HepG2 (cell line): Measurements from ENCODE around the gene MOV10L1. TPM values are rescaled to one million over a fixed set of nuclear protein-coding genes. Genes with fewer than 3 reads are reported as not detected.

Source experiments
- ATAC-seq: fragments of 200-7000 bp; cut with Tn5 transposase; 3 replicates; pipeline ENCODE4 v1.9.1; 2020; ENCODE audit warnings: mild to moderate bottlenecking, moderate library complexity
- BruUV-seq: library from RNA; stranded (reverse); fragments of 400-500 nt; replicated peaks from 2 replicates; lab custom pipeline; 2021; lab: Mats Ljungman, UMichigan
- CTCF ChIA-PET: fragments of 300-600 bp; formaldehyde crosslinking; extraction: SDS; loops from one replicate; lab custom pipeline; 2021; ENCODE audit warnings: low total read pairs, inconsistent platforms, low intra/inter-chr PET ratio; lab: Yijun Ruan, JAX
- POLR2A ChIA-PET: fragments of 350-600 bp; sonication (Branson Sonifier 250); formaldehyde crosslinking; loops from one replicate; lab custom pipeline; 2020; ENCODE audit warnings: antibody characterized with exemption, inconsistent platforms; lab: Yijun Ruan, JAX
- DNase-seq: peaks from one replicate; pipeline ENCODE4 v3.0.0-alpha.2; 2015; ENCODE audit warnings: low spot score
- FAIRE-seq: peaks from 3 replicates; lab custom pipeline; 2011; peaks lifted over from hg19 to GRCh38; lab: Jason Lieb, UNC
- H2AFZ ChIP-seq: one replicate; pipeline ENCODE4 v1.6.1; 2011; ENCODE audit warnings: low read length, inconsistent platforms
- H3K27ac ChIP-seq: fragments of 300-600 bp; 3 replicates; pipeline ENCODE4 v1.8.0; 2011; ENCODE audit warnings: mixed run types, mild to moderate bottlenecking, mixed read lengths, low read length, inconsistent platforms; ENCODE audit not compliant: insufficient read depth; ENCODE audit errors: extremely low read length
- H3K27me3 ChIP-seq, 2 experiments: fragments of 200-600 bp in 1 of 2; 2 replicates in 1 of 2; 3 replicates in 1 of 2; pipeline versions ENCODE4 v1.6.0 to v1.8.0; 2011; ENCODE audit warnings: low read length in 2 of 2, mild to moderate bottlenecking in 2 of 2, moderate library complexity in 2 of 2, inconsistent platforms in 1 of 2; ENCODE audit not compliant: insufficient read depth in 2 of 2, control insufficient read depth in 1 of 2
- H3K36me3 ChIP-seq, 2 experiments: fragments of 200-600 bp in 1 of 2; replicated peaks in 1 of 2; 2 replicates in 1 of 2; 3 replicates in 1 of 2; pipeline versions ENCODE4 v1.5.1 to v1.8.0; 2011; ENCODE audit warnings: low read length in 2 of 2, inconsistent platforms in 1 of 2; ENCODE audit not compliant: insufficient read depth in 2 of 2, control insufficient read depth in 1 of 2
- H3K4me1 ChIP-seq: 2 replicates; pipeline ENCODE4 v1.5.1; 2012; ENCODE audit warnings: low read length, inconsistent platforms; ENCODE audit not compliant: insufficient read depth
- H3K4me2 ChIP-seq: 2 replicates; pipeline ENCODE4 v1.6.0; 2011; ENCODE audit warnings: low read depth, low read length, inconsistent platforms
- H3K4me3 ChIP-seq, 3 experiments: fragments of 200-600 bp in 1 of 3; sonication (generic), shearing (Covaris generic) in 1 of 3; replicated peaks in 1 of 3; 2 replicates each; pipeline ENCODE4 v1.5.1; 2011 to 2016; ENCODE audit warnings: low read length in 3 of 3, inconsistent platforms in 2 of 3, low read depth in 2 of 3, mild to moderate bottlenecking in 2 of 3, control low read depth in 1 of 3, mixed read lengths in 1 of 3; ENCODE audit not compliant: insufficient read depth in 1 of 3
- H3K79me2 ChIP-seq: one replicate; pipeline ENCODE4 v1.6.1; 2011; ENCODE audit warnings: low read length, inconsistent platforms; ENCODE audit not compliant: insufficient read depth
- H3K9ac ChIP-seq: 2 replicates; pipeline ENCODE4 v1.6.0; 2011; ENCODE audit warnings: mild to moderate bottlenecking, low read depth, low read length, inconsistent platforms; ENCODE audit not compliant: insufficient read depth
- H3K9me3 ChIP-seq: 2 replicates; pipeline ENCODE4 v1.5.1; 2012; ENCODE audit warnings: mild to moderate bottlenecking, low read length
- H4K20me1 ChIP-seq: 2 replicates; pipeline ENCODE4 v1.6.0; 2011; ENCODE audit warnings: inconsistent platforms, mild to moderate bottlenecking, low read length, moderate library complexity; ENCODE audit not compliant: insufficient read depth
- ARID3A ChIP-seq: IDR thresholded peaks from 2 replicates; pipeline ENCODE4 v1.6.1; 2012; ENCODE audit warnings: low read depth, low read length, improper control_type of control experiment
- BRCA1 ChIP-seq: sonication (generic); formaldehyde crosslinking; IDR thresholded peaks from 2 replicates; pipeline ENCODE4 v1.4.0; 2020; ENCODE audit warnings: missing genetic modification reagents
- CBX5 ChIP-seq: sonication (generic); formaldehyde crosslinking; IDR thresholded peaks from 2 replicates; pipeline ENCODE4 v1.4.0; 2020; ENCODE audit warnings: missing genetic modification reagents, borderline replicate concordance
- CREBL2 ChIP-seq: sonication (generic); formaldehyde crosslinking; IDR thresholded peaks from 2 replicates; pipeline ENCODE4 v1.8.1; 2023; ENCODE audit warnings: missing genetic modification reagents, mild to moderate bottlenecking, borderline replicate concordance
- DNMT1 ChIP-seq: sonication (generic); formaldehyde crosslinking; IDR thresholded peaks from 2 replicates; pipeline ENCODE4 v1.5.1; 2020; ENCODE audit warnings: mild to moderate bottlenecking, missing genetic modification reagents
- KLF6 ChIP-seq: IDR thresholded peaks from 2 replicates; pipeline ENCODE4 v1.8.0; 2016; ENCODE audit warnings: missing biosample characterization, missing genetic modification reagents
- MED1 ChIP-seq: sonication (generic); formaldehyde crosslinking; IDR thresholded peaks from 2 replicates; pipeline ENCODE4 v1.4.0; 2020; ENCODE audit warnings: missing genetic modification reagents
- MTF1 ChIP-seq: sonication (generic); formaldehyde crosslinking; IDR thresholded peaks from 2 replicates; pipeline ENCODE4 v1.5.0; 2020; ENCODE audit warnings: missing genetic modification reagents
- MZF1 ChIP-seq: sonication (generic); formaldehyde crosslinking; IDR thresholded peaks from 2 replicates; pipeline ENCODE4 v1.8.1; 2023; ENCODE audit warnings: mild to moderate bottlenecking, missing genetic modification reagents, borderline replicate concordance
- NCOA5 ChIP-seq: sonication (generic); formaldehyde crosslinking; IDR thresholded peaks from 2 replicates; pipeline ENCODE4 v1.4.0; 2020; ENCODE audit warnings: missing genetic modification reagents
- PITX1 ChIP-seq: sonication (generic); formaldehyde crosslinking; IDR thresholded peaks from 2 replicates; pipeline ENCODE4 v1.5.1; 2020; ENCODE audit warnings: mild to moderate bottlenecking, missing genetic modification reagents
- SKI ChIP-seq: fragments of 450-650 bp; IDR thresholded peaks from one replicate; pipeline ENCODE4 v1.6.1; 2018; ENCODE audit warnings: mild to moderate bottlenecking; ENCODE audit not compliant: partially characterized antibody
- TAF15 ChIP-seq: fragments of 200-400 bp; formaldehyde crosslinking; IDR thresholded peaks from one replicate; pipeline ENCODE4 v1.6.1; 2018; ENCODE audit warnings: mild to moderate bottlenecking, low read depth, low read length; ENCODE audit not compliant: poor library complexity, severe bottlenecking
- XRCC5 ChIP-seq: fragments of 200-400 bp; formaldehyde crosslinking; optimal IDR thresholded peaks from 2 replicates; pipeline ENCODE3; 2017; ENCODE audit warnings: mild to moderate bottlenecking, low read length
- ZBTB14 ChIP-seq: sonication (generic); formaldehyde crosslinking; IDR thresholded peaks from 2 replicates; pipeline ENCODE4 v1.4.0; 2020; ENCODE audit warnings: missing genetic modification reagents
- ZNF629 ChIP-seq: sonication (generic); formaldehyde crosslinking; conservative IDR thresholded peaks from 2 replicates; pipeline ENCODE4 v1.5.0; 2020; ENCODE audit warnings: missing genetic modification reagents
- ZNF678 ChIP-seq: sonication (generic); formaldehyde crosslinking; IDR thresholded peaks from 2 replicates; pipeline ENCODE4 v1.4.0; 2020; ENCODE audit warnings: mild to moderate bottlenecking, missing genetic modification reagents
- WGBS: methylation state at CpG from one replicate; pipeline ENCODE4 v1.1.6; 2017; ENCODE audit warnings: low lambda C conversion rate; 5-methylcytosine and 5-hydroxymethylcytosine counted together
- in situ Hi-C: cut with HindIII; loops from 2 replicates; pipeline ENCODE4 v1.10.0; 2017; ENCODE audit warnings: low pct_unique_long_range_greater_than_20kb; ENCODE audit not compliant: extremely low pct_ligation_motif_present
- intact Hi-C: fragments of 100-400 bp; cut with micrococcal nuclease; formaldehyde crosslinking; loops from one replicate; pipeline ENCODE4 v1.10.0; 2022; ENCODE audit not compliant: unreplicated experiment
- polyA plus RNA-seq, 8 experiments: library from polyadenylated mRNA; depleted of rRNA in 3 of 8; stranded (reverse) in 7 of 8; unstranded in 1 of 8; fragments of >200 nt; fragmentation: Illumina TruSeq in 4 of 8; extraction: Trizol in 4 of 8; gene quantifications; 2 replicates each; pipeline versions ENCODE4 v1.2.1 to v1.2.3, GENCODE V29; 2011 to 2016; ENCODE audit warnings: low read depth in 4 of 8, missing spikeins in 1 of 8, mixed read lengths in 1 of 8; ENCODE audit not compliant: insufficient read depth in 1 of 8
- total RNA-seq, 5 experiments: library from RNA; depleted of rRNA; stranded (reverse); fragments of >200 nt; fragmentation: Illumina TruSeq; extraction: Trizol; gene quantifications; 2 replicates each; pipeline ENCODE4 v1.2.3, GENCODE V29; 2016; ENCODE audit warnings: low read depth in 1 of 5

Gene MOV10L1
- total and polyA plus RNA-seq, 2 of the 13 experiments (the other 11 are each of a cell fraction or from before 2014, with no cell fraction given) = 0.11 to 0.12 TPM

GRCh38 chr22:50107529-50107928, 17.7 kb downstream of the MOV10L1 start:
- in situ Hi-C loops = no loop called here
- no peak overlapping the region for H2AFZ ChIP-seq
- H3K79me2 ChIP-seq = no peaks in the 10 kb centered on the region
- CTCF ChIA-PET = no interaction called here
- no peak overlapping the region for H3K4me3 ChIP-seq
- no peak overlapping the region for H3K27ac ChIP-seq
- FAIRE-seq (no peak), DNase-seq (no peak), ATAC-seq (no peak)
- no peaks in the 10 kb centered on the region for H4K20me1 ChIP-seq
- TF ChIP-seq MED1 (no peak), XRCC5 (no peak), DNMT1 (no peak), NCOA5 (CRISPR knock-in tag) (no peak), SKI (no peak), TAF15 (no peak), PITX1 (no peak), ZNF678 (CRISPR knock-in tag) (no peak), BRCA1 (CRISPR knock-in tag) (no peak), ZBTB14 (CRISPR knock-in tag) (no peak), ARID3A (no peak), CREBL2 (no peak), MZF1 (CRISPR knock-in tag) (no peak), KLF6 (CRISPR knock-in tag) (no peak), MTF1 (no peak), CBX5 (CRISPR knock-in tag) (no peak), ZNF629 (CRISPR knock-in tag) (no peak)
- H3K9me3 ChIP-seq = no peaks in the 10 kb centered on the region
- no TSS peak for BruUV-seq
- 55% methylated on average over 5 of the region's 9 CpGs for WGBS
- H3K27me3 ChIP-seq = peaks cover 4 to 28% of the 10 kb centered on the region in 2 experiments; a peak in 4 of 5 replicates
- intact Hi-C loops = no loop called here
- POLR2A ChIA-PET = no interaction called here
- H3K4me1 ChIP-seq = peaks cover 7% of the 10 kb centered on the region; the same call in 1 of the 2 replicates
- no peak overlapping the region for H3K9ac ChIP-seq
- H3K36me3 ChIP-seq = no peaks in the 10 kb centered on the region
- no peak overlapping the region for H3K4me2 ChIP-seq
